GM12874 (cell line): Measurements from ENCODE around the gene CBX4.

Experiments
- TF ChIP-seq, protein P1 (sequence below): IDR thresholded peaks from 2 replicates; pipeline ENCODE4 v1.5.1; 2011; ENCODE audit warnings: low read depth, mild to moderate bottlenecking, control low read depth, low read length, moderate library complexity; ENCODE audit not compliant: insufficient read depth

Gene CBX4

GRCh38 chr17:79788989-79789942 is 50.0 kb downstream of the CBX4 start:
- TF ChIP-seq, protein P1, sequence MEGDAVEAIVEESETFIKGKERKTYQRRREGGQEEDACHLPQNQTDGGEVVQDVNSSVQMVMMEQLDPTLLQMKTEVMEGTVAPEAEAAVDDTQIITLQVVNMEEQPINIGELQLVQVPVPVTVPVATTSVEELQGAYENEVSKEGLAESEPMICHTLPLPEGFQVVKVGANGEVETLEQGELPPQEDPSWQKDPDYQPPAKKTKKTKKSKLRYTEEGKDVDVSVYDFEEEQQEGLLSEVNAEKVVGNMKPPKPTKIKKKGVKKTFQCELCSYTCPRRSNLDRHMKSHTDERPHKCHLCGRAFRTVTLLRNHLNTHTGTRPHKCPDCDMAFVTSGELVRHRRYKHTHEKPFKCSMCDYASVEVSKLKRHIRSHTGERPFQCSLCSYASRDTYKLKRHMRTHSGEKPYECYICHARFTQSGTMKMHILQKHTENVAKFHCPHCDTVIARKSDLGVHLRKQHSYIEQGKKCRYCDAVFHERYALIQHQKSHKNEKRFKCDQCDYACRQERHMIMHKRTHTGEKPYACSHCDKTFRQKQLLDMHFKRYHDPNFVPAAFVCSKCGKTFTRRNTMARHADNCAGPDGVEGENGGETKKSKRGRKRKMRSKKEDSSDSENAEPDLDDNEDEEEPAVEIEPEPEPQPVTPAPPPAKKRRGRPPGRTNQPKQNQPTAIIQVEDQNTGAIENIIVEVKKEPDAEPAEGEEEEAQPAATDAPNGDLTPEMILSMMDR: no peak

GRCh38 chr17:79788455-79788854 is 50.8 kb downstream of the CBX4 start:
- TF ChIP-seq, protein P1: no peak

- TF ChIP-seq, protein P1: no peak
These were observed 52.2 kb downstream of the CBX4 start for GRCh38 chr17:79786930-79787643.

DNA sequence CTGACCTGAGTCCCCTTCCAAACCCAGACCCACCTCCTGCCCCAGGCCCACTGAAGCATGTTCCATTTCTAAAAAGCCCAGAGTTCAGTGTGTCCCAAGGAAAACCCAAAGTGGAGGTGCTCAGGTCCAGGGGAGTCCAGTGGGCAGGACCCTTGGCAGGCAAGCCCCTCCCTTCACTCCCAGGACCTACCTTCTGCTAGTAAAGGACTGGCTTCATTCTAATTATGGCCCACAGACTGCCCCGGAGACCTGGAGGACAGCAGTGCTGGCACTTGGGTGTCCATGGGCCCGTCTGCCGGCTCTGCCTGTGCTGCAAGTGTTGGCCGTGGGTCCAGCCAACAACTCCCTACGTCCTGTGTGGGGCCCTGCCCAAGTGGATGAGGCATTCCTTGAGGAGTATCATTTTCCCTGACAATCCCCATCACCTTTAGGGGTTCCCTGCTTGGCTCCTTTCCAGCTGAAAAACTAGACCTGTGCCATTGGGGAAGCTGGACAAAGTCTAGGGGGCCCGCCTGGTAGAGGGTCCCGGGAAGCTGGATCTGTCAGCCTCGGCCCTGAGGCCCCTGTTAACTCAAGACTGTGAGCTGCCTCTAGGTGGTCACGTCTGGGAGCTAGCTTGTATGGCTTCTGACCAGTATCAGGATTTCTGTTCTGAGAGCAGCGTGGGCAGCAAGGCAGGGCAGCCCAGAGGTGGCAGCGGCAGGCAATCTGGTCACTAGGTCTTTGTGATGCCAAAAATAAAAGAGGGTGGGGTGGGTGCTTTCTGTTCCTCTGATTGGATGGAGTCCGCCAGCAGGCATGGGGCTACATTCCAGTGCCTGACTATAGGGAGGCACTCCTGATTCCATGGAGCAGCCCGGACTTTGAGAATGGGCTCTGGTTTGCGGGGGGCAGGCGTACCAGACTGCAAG is 53.1 kb downstream of the CBX4 start:
- TF ChIP-seq, protein P1: no peak

DNA sequence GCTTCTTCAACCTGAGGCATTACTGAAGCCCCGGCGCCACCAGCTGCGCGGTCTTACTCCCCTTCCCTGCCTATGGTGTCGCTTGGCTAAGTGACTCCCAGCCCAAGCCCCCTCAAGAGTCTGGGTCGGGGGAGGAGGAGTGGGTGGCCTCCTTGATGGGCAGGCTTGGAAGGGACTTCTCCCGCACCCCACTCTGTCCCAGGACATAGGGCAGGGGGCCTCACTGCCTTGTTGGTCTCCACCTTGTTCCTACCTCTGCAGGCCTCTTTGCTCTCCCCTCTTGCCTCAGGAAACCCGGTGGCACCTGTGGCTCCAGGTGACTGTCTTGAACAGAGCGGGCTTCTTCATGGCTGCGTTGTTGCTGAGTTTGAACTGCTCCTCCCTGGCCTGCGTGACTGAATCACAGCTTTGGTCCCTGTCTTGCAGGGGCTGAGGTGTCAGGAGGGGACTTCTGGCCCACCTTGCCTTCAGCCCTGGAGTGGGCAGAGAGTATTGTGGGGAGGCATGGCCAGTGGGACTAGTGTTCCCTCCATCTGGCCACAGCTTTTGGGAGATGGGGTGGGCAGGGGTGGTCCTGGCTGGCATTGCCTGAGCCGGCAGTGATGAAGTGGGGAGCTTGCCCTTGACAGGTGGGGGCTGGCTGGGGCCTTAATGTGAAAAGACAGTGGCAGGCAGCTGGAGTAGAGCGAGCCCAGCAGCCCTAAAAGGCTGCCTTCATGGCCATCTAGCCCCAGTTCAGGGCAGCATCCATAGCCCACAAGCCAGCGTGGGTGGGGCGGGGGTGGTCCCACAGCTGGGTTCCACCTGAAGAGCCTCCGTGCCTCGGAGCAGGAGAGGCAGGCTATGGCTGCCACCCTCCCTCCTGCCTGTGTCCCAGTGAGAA is 54.0 kb downstream of the CBX4 start:
- TF ChIP-seq, protein P1: no peak

GRCh38 chr17:79784353-79785016 is 54.8 kb downstream of the CBX4 start:
- TF ChIP-seq, protein P1: no peak
